HTR-8/SVneo (cell line): Measurements from ENCODE around the gene PFDN2.

Experiments
- DNase-seq: peaks from one replicate; pipeline ENCODE4 v3.0.0; 2011; ENCODE audit warnings: low spot score, mixed read lengths; ENCODE audit not compliant: insufficient read length
- FAIRE-seq: peaks from 2 replicates; lab custom pipeline; 2011; peaks lifted over from hg19 to GRCh38; lab: Jason Lieb, UNC

The PFDN2 gene

GRCh38 chr1:161111527-161111926 lies 6.3 kb downstream of the PFDN2 start:
- FAIRE-seq (no peak), DNase-seq (no peak)

GRCh38 chr1:161111117-161111516 lies 6.7 kb downstream of the PFDN2 start:
- FAIRE-seq: no peak
- DNase-seq: no peak

- no peak for FAIRE-seq
- no peak for DNase-seq
Observed at GRCh38 chr1:161106431-161106830, 11.4 kb downstream of the PFDN2 start.

GRCh38 chr1:161100556-161100955 lies 17.3 kb downstream of the PFDN2 start:
- no peak for FAIRE-seq
- DNase-seq: no peak

- FAIRE-seq (no peak), DNase-seq (no peak)
Observed at GRCh38 chr1:161099090-161099802, 18.6 kb downstream of the PFDN2 start.

- DNase-seq: peak; percentile 53
- FAIRE-seq: no peak
Observed at GRCh38 chr1:161098210-161099068, 19.4 kb downstream of the PFDN2 start, which contains the start of gene KLHDC9. KLHDC9 (plus strand) TSS chr1:161098361; CDS start chr1:161098536, 175 bp downstream.

- no peak for DNase-seq
- FAIRE-seq: no peak
Observed at GRCh38 chr1:161096530-161096929, 21.3 kb downstream of the PFDN2 start.

GRCh38 chr1:161096015-161096414 lies 21.8 kb downstream of the PFDN2 start:
- FAIRE-seq: no peak
- no peak for DNase-seq

- FAIRE-seq (no peak), DNase-seq (no peak)
Observed at GRCh38 chr1:161095230-161095629, 22.6 kb downstream of the PFDN2 start.

GRCh38 chr1:161094481-161094880 lies 23.4 kb downstream of the PFDN2 start:
- DNase-seq (no peak), FAIRE-seq (no peak)

- peak; percentile 24 for DNase-seq
Observed at GRCh38 chr1:161092621-161093028, 25.2 kb downstream of the PFDN2 start.

GRCh38 chr1:161091796-161092507 lies 25.9 kb downstream of the PFDN2 start:
- no peak for FAIRE-seq
- no peak for DNase-seq

More at GRCh38 chr1:161092621-161093028, 25.2 kb downstream of the PFDN2 start:
- no peak for FAIRE-seq

GRCh38 chr1:161091093-161091492 lies 26.7 kb downstream of the PFDN2 start:
- DNase-seq: no peak
- FAIRE-seq: no peak

- DNase-seq (no peak), FAIRE-seq (no peak)
Observed at GRCh38 chr1:161090617-161091016, 27.2 kb downstream of the PFDN2 start.

GRCh38 chr1:161089938-161090337 lies 27.9 kb downstream of the PFDN2 start:
- no peak for DNase-seq
- FAIRE-seq: no peak

GRCh38 chr1:161089251-161089924 lies 28.4 kb downstream of the PFDN2 start, which contains the start of gene NECTIN4:
NECTIN4 (minus strand) TSS chr1:161089558; CDS start chr1:161089296, 262 bp downstream.
- DNase-seq (no peak), FAIRE-seq (no peak)

GRCh38 chr1:161088587-161089110 lies 29.2 kb downstream of the PFDN2 start:
- DNase-seq (no peak), FAIRE-seq (no peak)

- FAIRE-seq (no peak), DNase-seq (no peak)
Observed at GRCh38 chr1:161086457-161086856, 31.4 kb downstream of the PFDN2 start.

- DNase-seq (no peak), FAIRE-seq (no peak)
Observed at GRCh38 chr1:161085165-161085564, 32.7 kb downstream of the PFDN2 start.

- FAIRE-seq (no peak), DNase-seq (no peak)
Observed at GRCh38 chr1:161084597-161084988, 33.2 kb downstream of the PFDN2 start.
